Neutrophil (primary cell): Measurements from ENCODE around the gene DTHD1.

ENCODE experiments used
- H3K27ac ChIP-seq: fragments of 200-600 bp; sonication (generic); 2 replicates; pipeline ENCODE4 v1.5.1; 2016; ENCODE audit warnings: mild to moderate bottlenecking, moderate library complexity
- H3K27me3 ChIP-seq: fragments of 200-600 bp; sonication (generic); 2 replicates; pipeline ENCODE4 v1.6.0; 2016; ENCODE audit warnings: mild to moderate bottlenecking
- H3K36me3 ChIP-seq: fragments of 200-600 bp; sonication (generic); 2 replicates; pipeline ENCODE4 v1.5.1; 2017
- H3K4me1 ChIP-seq, 2 experiments: fragments of 200-600 bp in 1 of 2; sonication (generic) in 1 of 2; 1 replicate in 1 of 2; 2 replicates in 1 of 2; pipeline versions ENCODE4 v1.5.1 to v1.6.1; 2013 to 2016; ENCODE audit warnings: low read depth in 1 of 2, low read length in 1 of 2, mild to moderate bottlenecking in 1 of 2, moderate library complexity in 1 of 2; ENCODE audit not compliant: control insufficient read depth in 1 of 2, insufficient read depth in 1 of 2
- H3K4me3 ChIP-seq, 2 experiments: fragments of 200-600 bp in 1 of 2; sonication (generic) in 1 of 2; 1 replicate in 1 of 2; 2 replicates in 1 of 2; pipeline ENCODE4 v1.5.1; 2013 to 2016; ENCODE audit warnings: low read depth in 1 of 2, low read length in 1 of 2, mild to moderate bottlenecking in 1 of 2, moderate library complexity in 1 of 2
- H3K9me3 ChIP-seq: fragments of 200-600 bp; sonication (generic); 2 replicates; pipeline ENCODE4 v1.5.1; 2016
- CTCF ChIP-seq: fragments of 200-600 bp; sonication (generic); IDR thresholded peaks from 2 replicates; pipeline ENCODE4 v1.5.1; 2016; ENCODE audit warnings: antibody characterized with exemption

The DTHD1 gene

GRCh38 chr4:36281384-36282106, at the start of gene DTHD1:
Gene DTHD1, plus strand, starts transcription at chr4:36281616. Its CDS starts 143 bp downstream, at chr4:36281759.
- Histone ChIP-seq H3K4me3 (no peak within 1 kb of the TSS), H3K27ac (no peak within 1 kb of the TSS)

GRCh38 chr4:36233567-36234266, 47.7 kb upstream of the DTHD1 start:
- H3K4me3 ChIP-seq = no peak overlapping the region
- H3K36me3 ChIP-seq = no peaks in the 10 kb centered on the region
- peaks cover 14 to 18% of the 10 kb centered on the region in 2 experiments for H3K4me1 ChIP-seq
- no peak overlapping the region for H3K27ac ChIP-seq
- no peaks in the 10 kb centered on the region for H3K9me3 ChIP-seq
- no peaks in the 10 kb centered on the region for H3K27me3 ChIP-seq
- TF ChIP-seq CTCF = no peak

More at GRCh38 chr4:36281384-36282106, at the start of gene DTHD1:
- Histone ChIP-seq H3K27me3 (no peaks in the 10 kb centered on the region), H3K4me1 (peaks cover 3 to 9% of the 10 kb centered on the region in 2 experiments), H3K9me3 (no peaks in the 10 kb centered on the region), H3K36me3 (no peaks in the 10 kb centered on the region)
- no peak for TF ChIP-seq CTCF

DNA sequence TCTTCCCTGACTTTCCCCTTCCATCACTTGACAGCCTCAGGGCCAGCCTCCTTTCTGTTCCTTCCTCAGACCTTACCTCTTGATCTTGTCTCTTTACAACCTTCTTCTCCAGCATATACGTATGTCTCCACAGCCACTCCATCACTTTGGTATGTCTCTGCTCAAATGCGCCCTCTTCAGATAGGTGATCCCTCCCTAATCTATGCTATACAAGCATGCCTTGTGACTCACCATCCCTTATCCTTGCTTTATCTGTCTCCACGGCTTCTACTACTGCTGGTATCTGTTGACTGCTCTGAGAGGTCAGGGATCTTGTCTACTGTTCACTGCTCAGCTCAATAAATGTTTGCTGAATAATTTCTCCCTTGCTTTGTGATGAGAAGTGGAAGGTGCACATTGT, 46.1 kb upstream of the DTHD1 start:
- Histone ChIP-seq H3K27me3 (no peaks in the 10 kb centered on the region), H3K9me3 (no peaks in the 10 kb centered on the region), H3K4me3 (no peak overlapping the region), H3K36me3 (no peaks in the 10 kb centered on the region), H3K4me1 (peaks cover 14 to 18% of the 10 kb centered on the region in 2 experiments), H3K27ac (no peak overlapping the region)
- TF ChIP-seq CTCF = no peak

GRCh38 chr4:36236159-36236558, 45.3 kb upstream of the DTHD1 start:
- H3K27ac ChIP-seq = no peak overlapping the region
- H3K9me3 ChIP-seq = no peaks in the 10 kb centered on the region
- no peaks in the 10 kb centered on the region for H3K27me3 ChIP-seq
- no peaks in the 10 kb centered on the region for H3K36me3 ChIP-seq
- no peak overlapping the region for H3K4me3 ChIP-seq
- no peak for TF ChIP-seq CTCF
- peaks cover 16 to 24% of the 10 kb centered on the region in 2 experiments for H3K4me1 ChIP-seq

- no peaks in the 10 kb centered on the region for H3K9me3 ChIP-seq
- no peaks in the 10 kb centered on the region for H3K27me3 ChIP-seq
- TF ChIP-seq CTCF = no peak
These were observed 43.8 kb upstream of the DTHD1 start for GRCh38 chr4:36237366-36238313.

More at GRCh38 chr4:36237366-36238313, 43.8 kb upstream of the DTHD1 start:
- peak overlapping the region; percentile 49 for H3K27ac ChIP-seq
- peaks cover 31 to 39% of the 10 kb centered on the region in 2 experiments for H3K4me1 ChIP-seq
- no peak overlapping the region for H3K4me3 ChIP-seq
- no peaks in the 10 kb centered on the region for H3K36me3 ChIP-seq
